ENCODE measurements around the gene NF2.
A peak's percentile ranks its signal among the peaks of the same experiment; 100 is the strongest.

The NF2 gene

GRCh38 chr22:29673361-29674066, 70.1 kb downstream of the NF2 start:
- no peak for DNase-seq

- DNase-seq = no peak
Observed at GRCh38 chr22:29674121-29674520, 70.7 kb downstream of the NF2 start.

GRCh38 chr22:29679316-29679715, 75.9 kb downstream of the NF2 start:
- no peak for DNase-seq

- no peak for DNase-seq
Observed at GRCh38 chr22:29683536-29683935, 80.1 kb downstream of the NF2 start.

GRCh38 chr22:29684244-29684643, 80.8 kb downstream of the NF2 start:
- DNase-seq = no peak

- no peak for DNase-seq
Observed at GRCh38 chr22:29689206-29689879, 85.9 kb downstream of the NF2 start.

- peak; percentile 79 for DNase-seq
Observed at GRCh38 chr22:29689880-29690213, 86.4 kb downstream of the NF2 start.

- DNase-seq = no peak
Observed at GRCh38 chr22:29690476-29690875, 87.0 kb downstream of the NF2 start.

- DNase-seq = no peak
Observed at GRCh38 chr22:29691636-29692326, 88.3 kb downstream of the NF2 start.

GRCh38 chr22:29692327-29692640, 88.9 kb downstream of the NF2 start:
- no peak for DNase-seq

- no peak for DNase-seq
Observed at GRCh38 chr22:29693161-29693560, 89.7 kb downstream of the NF2 start.

GRCh38 chr22:29693671-29694070, 90.2 kb downstream of the NF2 start:
- DNase-seq = peak; percentile 47

- peak; percentile 86 for DNase-seq
Observed at GRCh38 chr22:29695129-29695926, 91.9 kb downstream of the NF2 start.

GRCh38 chr22:29697853-29698598, 94.6 kb downstream of the NF2 start:
- DNase-seq = no peak

GRCh38 chr22:29700206-29700899, 96.9 kb downstream of the NF2 start:
- DNase-seq = peak; percentile 28

- no peak for DNase-seq
Observed at GRCh38 chr22:29700900-29701154, 97.4 kb downstream of the NF2 start.

GRCh38 chr22:29701155-29701999, 97.9 kb downstream of the NF2 start:
- DNase-seq = peak; percentile 37

GRCh38 chr22:29702000-29702930, 98.8 kb downstream of the NF2 start:
- DNase-seq = peak; percentile 32

- peak; percentile 80 for DNase-seq
Observed at GRCh38 chr22:29702931-29703501, 99.6 kb downstream of the NF2 start.

Measured in NCI-H1694 treated with DMSO at 0.1 percent for 48 hours (cell line).